Thoracic aorta (tissue), 2 donors: ENCODE data around the gene TSHZ3. TPM values are rescaled to one million over a fixed set of nuclear protein-coding genes. Genes with fewer than 3 reads are reported as not detected.

Experiments used
- ATAC-seq: fragments of 150-250 bp; one replicate; pipeline ENCODE4 v1.8.0; 2017; ENCODE audit warnings: low read depth; ENCODE audit not compliant: insufficient number of reproducible peaks, low FRiP score
- DNase-seq: peaks from one replicate; pipeline ENCODE4 v3.0.0-alpha.2; 2020; ENCODE audit warnings: low spot score
- H3K27ac ChIP-seq, 2 donors: fragments of 200-600 bp; sonication (generic); 1 replicate in 1 of 2; 2 replicates in 1 of 2; pipeline ENCODE4 v1.5.1; 2016; ENCODE audit warnings: mild to moderate bottlenecking in 2 of 2, moderate library complexity in 2 of 2
- H3K27me3 ChIP-seq: fragments of 200-600 bp; sonication (generic); replicated peaks from 2 replicates; pipeline ENCODE4 v1.6.0; 2016; ENCODE audit warnings: mild to moderate bottlenecking; ENCODE audit not compliant: insufficient read depth
- H3K36me3 ChIP-seq: fragments of 200-600 bp; sonication (generic); one replicate; pipeline ENCODE4 v1.5.1; 2016
- H3K4me1 ChIP-seq, 2 donors: fragments of 200-600 bp; sonication (generic); 1 replicate in 1 of 2; 2 replicates in 1 of 2; pipeline versions ENCODE4 v1.5.1 to v1.6.0; 2016; ENCODE audit warnings: low read depth in 2 of 2, mild to moderate bottlenecking in 1 of 2; ENCODE audit not compliant: control insufficient read depth in 1 of 2
- H3K4me3 ChIP-seq: fragments of 200-600 bp; sonication (generic); 2 replicates; pipeline ENCODE4 v1.5.1; 2016; ENCODE audit warnings: mild to moderate bottlenecking
- H3K9me3 ChIP-seq: fragments of 200-600 bp; sonication (generic); 2 replicates; pipeline ENCODE4 v1.5.1; 2016
- CTCF ChIP-seq: fragments of 200-600 bp; sonication (generic); IDR thresholded peaks from one replicate; pipeline ENCODE4 v1.5.1; 2019; ENCODE audit warnings: antibody characterized with exemption
- total RNA-seq, 2 donors: library from RNA; depleted of rRNA; stranded (reverse); fragments of >200 nt; gene quantifications; one replicate each; pipeline versions ENCODE4 v1.1.0 to v1.2.3, GENCODE V29; 2016

TSHZ3 gene
- total RNA-seq, 2 donors from 2014 or later = 9.3 to 10.2 TPM

GRCh38 chr19:31254611-31255010, 94.6 kb downstream of the TSHZ3 start:
- TF ChIP-seq CTCF = no peak

GRCh38 chr19:31254180-31254551, 95.1 kb downstream of the TSHZ3 start:
- TF ChIP-seq CTCF = no peak
- Histone ChIP-seq H3K27ac (no peak overlapping the region), H3K36me3 (no peaks in the 10 kb centered on the region), H3K9me3 (no peaks in the 10 kb centered on the region), H3K4me1 (no peaks in the 10 kb centered on the region), H3K4me3 (no peak overlapping the region), H3K27me3 (no peaks in the 10 kb centered on the region)
- no peak for DNase-seq
- no peak for ATAC-seq

More at GRCh38 chr19:31254611-31255010, 94.6 kb downstream of the TSHZ3 start:
- no peaks in the 10 kb centered on the region for H3K9me3 ChIP-seq
- no peak for ATAC-seq
- DNase-seq = no peak
- H3K27ac ChIP-seq = no peak overlapping the region
- H3K36me3 ChIP-seq = no peaks in the 10 kb centered on the region
- no peaks in the 10 kb centered on the region for H3K27me3 ChIP-seq
- no peaks in the 10 kb centered on the region for H3K4me1 ChIP-seq
- H3K4me3 ChIP-seq = no peak overlapping the region

- Histone ChIP-seq H3K4me3 (no peak overlapping the region), H3K36me3 (no peaks in the 10 kb centered on the region), H3K9me3 (no peaks in the 10 kb centered on the region), H3K27ac (no peak overlapping the region), H3K27me3 (no peaks in the 10 kb centered on the region), H3K4me1 (no peaks in the 10 kb centered on the region)
- no peak for TF ChIP-seq CTCF
- no peak for DNase-seq
- no peak for ATAC-seq
Measured at GRCh38 chr19:31253526-31254179, 95.6 kb downstream of the TSHZ3 start.

GRCh38 chr19:31252441-31252840, 96.8 kb downstream of the TSHZ3 start:
- H3K4me1 ChIP-seq = no peaks in the 10 kb centered on the region
- DNase-seq (no peak), ATAC-seq (no peak)
- H3K4me3 ChIP-seq = no peak overlapping the region
- no peaks in the 10 kb centered on the region for H3K27me3 ChIP-seq
- H3K27ac ChIP-seq = no peak overlapping the region
- no peaks in the 10 kb centered on the region for H3K9me3 ChIP-seq
- no peak for TF ChIP-seq CTCF
- H3K36me3 ChIP-seq = no peaks in the 10 kb centered on the region

GRCh38 chr19:31249217-31249616, 100.0 kb downstream of the TSHZ3 start:
- no peaks in the 10 kb centered on the region for H3K9me3 ChIP-seq
- H3K36me3 ChIP-seq = no peaks in the 10 kb centered on the region
- no peak overlapping the region for H3K4me3 ChIP-seq
- ATAC-seq (no peak), DNase-seq (no peak)
- no peaks in the 10 kb centered on the region for H3K27me3 ChIP-seq
- H3K27ac ChIP-seq = no peak overlapping the region
- no peaks in the 10 kb centered on the region for H3K4me1 ChIP-seq
- TF ChIP-seq CTCF = no peak
